HG02588 (cell line): ENCODE results near the gene LOXHD1.

Source experiments
- ATAC-seq: cut with Tn5 transposase; IDR thresholded peaks from one replicate; pipeline ENCODE4 v1.9.1; 2021; ENCODE audit warnings: mild to moderate bottlenecking, moderate library complexity; ENCODE audit not compliant: unreplicated experiment

The LOXHD1 gene

DNA sequence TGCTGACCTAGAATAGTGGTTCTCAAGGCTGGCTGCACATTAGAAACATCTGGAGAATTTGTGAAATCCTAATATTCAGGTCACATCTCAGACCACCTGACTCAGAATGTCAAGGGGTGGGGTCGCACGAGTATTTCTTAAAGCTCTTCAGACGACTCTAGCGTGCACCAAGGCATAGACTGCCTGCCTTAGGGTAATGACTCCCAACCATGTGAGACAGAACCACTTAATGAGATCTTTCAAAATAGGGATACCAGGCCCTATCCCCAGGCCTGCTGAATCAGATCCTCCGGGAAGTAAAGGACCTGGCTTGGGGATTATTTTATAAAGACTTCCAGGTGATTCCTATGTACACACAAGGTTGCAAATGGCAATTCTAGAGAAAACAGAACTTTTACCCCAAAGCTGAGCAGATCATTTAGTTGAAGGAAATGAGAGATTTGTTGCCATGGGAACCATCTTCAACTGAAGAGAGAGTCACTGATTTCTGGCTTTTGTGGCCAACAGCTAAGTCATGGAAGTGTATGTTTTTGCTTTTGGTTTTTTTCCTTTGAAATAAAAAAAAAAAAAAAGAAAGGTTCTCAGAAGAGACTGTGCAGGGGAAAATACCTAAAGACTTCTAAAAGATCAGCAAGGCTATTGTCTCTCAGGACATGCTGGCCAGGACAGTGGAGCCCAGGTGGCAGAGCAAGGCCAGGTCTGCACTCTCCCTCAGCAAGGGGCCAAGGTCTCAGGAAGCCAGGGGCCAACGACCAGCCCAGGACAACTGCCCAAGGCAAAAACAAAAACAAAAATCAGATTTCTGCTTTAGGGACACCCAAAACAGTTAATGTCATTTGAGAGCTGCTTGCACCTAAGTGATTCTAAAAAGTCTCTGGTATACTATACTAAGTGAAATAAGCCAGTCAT is 15.3 kb upstream of the LOXHD1 start:
- ATAC-seq, result no peak

DNA sequence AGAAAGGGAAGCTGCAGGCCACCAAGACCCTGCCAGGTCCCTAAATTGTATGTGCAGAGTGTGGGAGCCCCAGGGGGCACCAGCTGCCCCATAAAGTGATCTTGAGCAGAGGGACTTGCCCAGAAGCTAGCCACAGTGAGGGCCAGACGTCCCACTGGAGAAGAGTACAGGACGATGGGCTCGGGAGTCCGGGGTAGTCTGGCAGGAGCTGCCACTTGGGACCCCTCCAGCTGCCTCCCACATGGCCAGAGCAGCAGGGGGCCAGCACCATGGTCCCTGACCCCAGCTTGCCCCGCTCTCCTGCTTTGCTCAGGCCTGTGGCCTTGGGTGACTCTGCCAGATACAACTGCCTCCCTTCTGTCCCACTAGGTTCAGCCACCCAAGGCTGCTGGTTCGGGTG is 11.7 kb upstream of the LOXHD1 start:
- ATAC-seq, result no peak

DNA sequence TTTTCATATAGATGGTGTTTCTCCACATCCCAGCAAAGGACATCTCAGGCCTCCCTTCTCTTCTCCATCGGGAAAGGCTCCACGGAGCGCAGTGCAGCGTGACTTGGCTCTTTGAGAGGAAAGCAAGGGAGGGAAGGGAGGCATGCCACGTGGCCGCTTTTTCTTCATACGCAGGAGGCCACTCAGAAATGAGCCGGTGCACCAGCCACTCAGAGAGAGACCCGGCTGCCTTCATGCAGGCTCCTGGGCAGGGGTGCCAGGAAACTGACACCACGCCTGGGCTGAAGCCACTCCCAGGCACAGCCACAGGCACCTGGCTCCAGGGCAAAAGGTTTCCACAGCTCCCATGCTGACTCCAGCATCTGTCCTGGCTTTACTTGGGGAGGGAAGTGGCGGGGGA is 11.1 kb upstream of the LOXHD1 start:
- no peak for ATAC-seq

DNA sequence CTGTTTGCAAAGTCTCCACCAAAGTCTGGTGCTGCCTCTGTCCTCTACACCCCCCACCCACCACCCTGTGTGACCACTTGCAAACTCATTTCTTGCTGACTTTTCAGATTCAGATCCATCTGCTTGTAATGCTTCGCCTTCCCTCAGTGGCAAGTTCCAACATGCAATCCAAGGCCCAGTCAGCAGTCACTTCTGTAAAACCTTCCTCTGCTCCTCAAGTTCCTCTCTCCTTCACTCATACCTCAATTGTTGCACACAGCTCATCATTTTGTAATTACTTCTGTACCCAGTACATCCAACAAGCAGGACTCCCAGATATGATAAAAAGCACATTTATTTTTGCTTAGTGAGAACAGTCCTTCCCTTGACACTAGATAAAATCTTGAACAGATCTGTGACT is 6.5 kb upstream of the LOXHD1 start:
- no peak for ATAC-seq

DNA sequence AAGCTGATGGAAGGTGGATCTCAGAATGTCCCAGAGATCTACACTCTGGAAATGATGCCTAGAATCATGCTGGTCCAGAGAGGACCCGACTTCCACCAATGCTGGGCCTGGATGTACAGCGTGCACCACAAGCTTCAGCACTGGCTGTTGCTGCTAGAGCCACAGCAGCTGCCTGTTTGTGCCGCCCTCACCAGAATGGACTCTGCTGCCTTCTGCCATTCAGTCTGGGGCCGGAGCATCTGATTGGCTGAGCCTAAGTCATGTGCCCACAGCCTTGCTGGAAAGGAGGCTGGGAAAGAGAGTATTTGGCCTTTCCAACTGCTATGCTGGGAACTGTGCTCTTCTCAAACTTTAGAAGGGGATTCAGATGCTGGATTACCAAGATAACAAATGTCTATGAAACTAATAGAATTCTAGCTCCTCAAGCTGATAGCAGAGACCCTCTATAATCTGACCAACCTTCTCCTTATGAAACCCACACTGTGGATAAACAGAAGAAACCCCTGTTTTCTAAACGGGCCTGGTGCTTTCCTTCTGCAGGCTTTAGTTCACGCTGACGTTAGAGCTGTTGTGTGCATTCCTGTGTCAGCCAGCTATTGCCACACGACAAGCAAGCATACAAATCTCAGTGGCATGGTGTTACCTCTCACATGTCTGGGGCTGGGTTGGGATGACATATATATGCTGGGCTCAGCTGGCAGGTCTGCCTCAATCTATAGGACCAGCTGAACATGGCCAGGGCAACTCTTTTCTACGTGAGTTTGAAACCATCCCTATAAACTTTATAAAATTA is 4.1 kb upstream of the LOXHD1 start:
- no peak for ATAC-seq

DNA sequence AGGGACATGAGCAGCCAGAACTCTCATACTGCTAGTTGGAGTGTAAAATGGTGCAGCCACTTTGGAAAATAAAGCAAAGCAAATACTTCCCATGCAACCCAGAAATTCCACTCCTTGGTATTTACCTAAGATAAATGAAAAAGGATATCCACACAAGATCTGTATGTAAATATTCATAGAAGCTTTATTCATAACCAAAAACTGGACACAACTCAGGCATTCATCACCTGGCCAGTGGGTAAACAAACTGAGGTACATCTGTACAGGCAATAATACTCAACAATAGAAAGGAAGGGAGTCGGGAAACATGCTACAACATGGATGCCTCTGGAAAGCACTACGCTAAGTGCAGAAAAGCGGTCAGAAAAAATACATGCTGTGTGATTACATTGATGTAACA is 2.5 kb upstream of the LOXHD1 start:
- ATAC-seq, result no peak

DNA sequence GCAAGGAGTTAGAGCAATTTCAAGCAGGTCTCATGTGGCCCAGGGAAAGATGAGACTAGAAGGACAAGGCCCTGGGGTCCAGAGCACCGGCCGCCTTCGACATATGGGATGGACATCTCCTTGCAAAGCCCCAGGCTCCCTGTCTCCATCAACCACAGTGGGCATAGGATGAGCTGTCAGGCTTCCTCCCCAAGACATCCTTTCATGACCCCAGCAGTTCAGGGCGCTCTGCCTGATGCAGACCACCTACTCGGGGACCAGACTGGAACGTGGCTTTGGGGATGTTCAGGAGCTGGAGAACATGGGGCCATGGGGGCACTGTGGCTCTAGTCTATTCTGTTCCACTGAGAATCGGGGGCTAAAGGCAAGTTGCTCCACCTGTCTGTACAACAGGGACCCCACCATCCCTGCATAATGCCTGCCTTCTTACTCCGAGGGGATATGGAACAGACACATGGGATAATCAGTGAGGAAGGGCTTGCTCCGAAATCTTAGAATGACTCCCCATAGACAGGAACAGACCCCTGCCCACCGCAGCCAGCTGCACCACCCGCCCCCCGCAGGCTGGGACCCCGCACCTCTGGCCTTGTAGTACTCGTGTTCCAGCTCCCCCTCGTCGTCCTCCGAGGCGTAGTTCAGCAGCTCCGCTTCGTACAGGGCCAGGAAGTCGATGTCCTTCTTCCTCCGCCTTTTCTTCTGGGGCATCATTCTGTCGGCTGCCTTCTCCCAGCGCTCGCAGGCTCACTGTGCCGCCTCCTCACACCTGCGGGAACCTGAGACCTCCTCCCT is 500 bp downstream of the LOXHD1 start:
- no peak for ATAC-seq

DNA sequence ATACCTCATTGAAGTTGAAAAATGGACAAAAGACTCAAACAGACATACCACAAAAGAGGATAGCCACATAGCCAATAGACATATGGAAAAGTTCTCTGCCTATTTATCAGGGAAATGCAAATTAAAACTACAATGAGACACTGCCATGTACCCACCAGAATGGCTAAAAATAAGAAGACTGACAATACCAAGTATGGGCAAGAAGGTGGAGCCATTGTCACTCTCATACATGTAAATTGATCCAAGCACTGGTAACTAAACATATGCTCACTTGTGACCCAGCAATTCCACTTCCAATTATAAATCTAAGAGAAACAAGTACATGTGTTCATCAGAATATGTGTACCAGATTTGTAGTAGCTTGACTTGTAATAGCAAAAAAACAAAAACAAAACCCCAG is 4.6 kb downstream of the LOXHD1 start:
- no peak for ATAC-seq

DNA sequence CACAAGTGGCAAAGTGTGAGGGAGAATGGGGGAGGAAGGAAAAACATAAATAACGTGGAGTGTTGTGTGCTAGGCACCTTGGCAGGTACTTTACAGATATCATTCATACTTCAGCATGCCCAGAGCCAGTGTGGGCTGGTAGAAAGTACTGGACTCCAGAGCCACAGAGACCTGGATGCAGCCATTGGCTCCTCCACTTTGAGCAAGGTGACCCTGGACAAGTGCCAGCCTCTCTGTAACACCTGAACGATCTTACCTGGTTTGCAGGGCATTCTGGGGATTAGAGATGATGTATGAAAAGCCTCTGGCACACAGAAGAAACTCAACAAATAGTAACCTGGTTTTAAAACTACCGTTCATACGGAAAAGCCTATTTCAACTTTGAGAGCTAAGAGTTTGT is 6.3 kb downstream of the LOXHD1 start:
- no peak for ATAC-seq

DNA sequence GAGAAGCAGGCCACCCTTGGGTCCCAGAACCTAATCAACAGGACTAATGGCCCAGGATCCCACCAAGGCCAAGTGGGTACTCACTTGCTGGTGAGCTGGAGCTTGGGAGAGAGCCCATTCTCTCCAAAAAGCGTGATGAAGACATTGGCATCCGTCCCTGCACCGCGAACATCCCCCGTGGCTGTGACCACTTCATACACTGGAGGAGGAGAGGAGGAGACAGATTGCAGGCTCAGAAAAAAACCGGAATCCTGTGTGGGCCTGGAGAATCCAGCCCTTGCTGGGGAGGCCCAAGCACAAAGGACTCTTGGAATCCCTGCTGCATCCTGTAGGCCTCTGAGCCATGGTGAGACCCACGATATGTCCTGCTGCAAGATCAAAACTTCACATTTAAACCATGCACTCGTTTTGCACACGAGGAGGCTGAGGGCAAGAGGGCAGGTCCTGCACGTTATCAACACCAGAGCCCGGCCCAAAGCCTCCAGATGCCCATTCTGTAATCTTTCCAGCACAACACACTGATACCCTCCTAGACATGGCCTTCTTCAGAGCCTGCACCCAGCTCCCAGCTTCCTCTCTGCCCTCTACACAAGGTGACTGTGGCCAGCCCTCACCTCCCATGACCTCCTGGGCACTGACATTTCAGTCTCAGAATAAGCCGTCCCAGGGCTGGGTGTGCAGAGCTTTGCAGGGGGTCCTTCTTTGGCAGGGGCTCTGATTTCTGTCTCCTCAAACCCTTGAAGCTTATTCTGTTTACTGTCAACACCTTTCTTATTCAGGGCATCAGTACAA is 7.8 kb downstream of the LOXHD1 start:
- ATAC-seq, result no peak

DNA sequence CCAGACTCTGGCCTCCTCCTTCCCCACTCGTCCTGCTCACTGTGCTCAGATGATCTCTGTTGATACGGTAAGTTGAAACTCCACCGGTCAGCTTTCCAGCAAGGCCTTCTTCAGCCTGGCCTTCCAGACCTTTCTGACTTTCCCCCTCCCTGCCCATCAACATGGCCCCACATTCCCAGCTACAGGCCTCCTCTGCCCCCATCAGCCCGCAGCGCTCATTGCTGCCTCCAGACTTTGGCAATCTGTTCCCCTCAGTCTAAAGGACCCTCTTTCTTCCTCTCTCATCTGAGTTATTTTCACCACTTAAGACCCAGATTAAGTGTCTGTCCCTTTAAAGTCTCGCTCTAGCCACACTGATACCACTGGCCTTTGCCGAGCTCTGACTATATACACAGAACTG is 10.6 kb downstream of the LOXHD1 start:
- no peak for ATAC-seq

DNA sequence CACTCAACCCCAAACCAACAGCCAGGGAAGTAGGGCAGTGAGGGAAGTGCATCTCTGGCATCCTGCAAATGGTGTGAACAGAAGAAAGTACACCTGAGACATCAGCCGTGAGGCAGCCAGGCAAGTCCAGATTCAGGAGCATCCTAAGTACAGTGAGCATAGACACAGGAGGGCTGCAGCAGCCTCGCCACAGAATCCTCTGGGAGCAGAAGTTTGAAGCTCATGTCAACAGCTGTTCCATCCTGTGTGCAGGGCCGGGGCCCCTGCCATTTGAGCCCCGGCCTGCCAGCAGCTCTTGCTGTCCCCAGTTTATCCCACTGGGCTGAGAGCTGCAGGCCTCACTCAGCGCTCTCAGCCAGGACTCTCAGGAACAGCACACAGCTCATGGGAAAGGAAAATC is 14.5 kb downstream of the LOXHD1 start:
- no peak for ATAC-seq

DNA sequence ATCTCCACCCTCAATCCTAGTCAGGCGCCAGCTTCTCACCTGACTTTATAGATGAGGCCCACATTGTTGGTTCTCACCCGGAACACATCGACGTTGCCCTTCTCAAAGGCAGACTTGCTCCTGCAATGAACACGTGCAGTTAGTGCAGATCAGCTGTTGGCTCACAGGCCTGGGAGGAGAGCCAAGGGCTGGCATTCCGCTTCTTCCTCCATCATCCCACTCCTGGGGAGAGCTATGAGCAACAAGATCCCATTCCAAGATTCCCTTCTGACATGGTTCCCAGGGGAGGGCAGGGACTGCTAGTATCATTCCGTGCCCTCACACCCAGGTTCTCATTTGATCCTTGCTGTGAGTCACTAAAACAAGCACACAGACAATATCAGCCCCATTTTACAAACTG is 15.1 kb downstream of the LOXHD1 start:
- no peak for ATAC-seq

DNA sequence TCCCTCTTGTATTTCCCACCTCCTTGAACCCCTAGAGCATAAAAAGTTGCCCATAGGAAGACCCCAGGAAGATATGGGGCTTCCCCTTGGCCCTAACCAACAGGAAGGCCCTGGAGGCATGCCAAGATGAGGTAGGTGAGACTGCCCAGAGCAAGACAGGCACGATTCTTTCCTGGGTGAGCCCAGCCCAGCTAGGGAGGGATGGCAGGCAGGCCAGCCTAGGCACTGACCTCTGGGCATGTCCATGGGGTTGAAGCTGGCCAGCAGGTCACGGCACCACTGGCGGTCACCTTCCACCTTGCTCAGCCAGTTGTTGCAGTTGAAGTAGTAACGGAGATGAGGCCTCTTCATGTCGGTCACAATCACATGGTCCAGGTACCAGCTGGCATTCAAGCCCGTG is 17.6 kb downstream of the LOXHD1 start:
- ATAC-seq, result no peak

DNA sequence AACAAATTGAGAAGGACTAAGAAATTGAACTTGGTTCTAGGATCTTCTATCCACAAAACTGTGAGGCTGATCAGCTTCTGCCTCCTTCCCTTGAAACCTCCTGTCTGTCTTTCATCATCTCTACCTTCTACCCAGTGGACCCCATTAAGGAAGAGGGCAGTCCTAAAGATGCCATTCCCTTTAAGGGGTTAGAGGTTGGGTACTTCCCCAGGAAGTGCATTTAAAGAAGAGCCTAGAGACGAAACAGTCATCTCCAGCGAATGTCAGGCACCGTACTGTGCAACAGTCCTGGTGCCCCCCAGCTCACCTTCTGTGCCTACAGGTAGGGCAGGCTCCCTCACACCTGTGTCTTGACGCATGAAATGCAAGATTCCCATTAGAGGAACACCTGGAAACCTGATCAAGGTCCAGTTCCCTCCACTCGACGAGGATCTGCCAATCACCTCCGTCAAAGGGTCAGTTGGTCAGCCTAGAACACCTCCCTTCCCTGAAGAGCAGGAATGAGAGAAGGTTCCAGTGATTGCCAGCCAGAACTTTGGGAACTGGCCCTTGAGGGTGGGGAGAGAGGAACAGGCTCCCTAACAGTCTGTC is 20.9 kb downstream of the LOXHD1 start:
- ATAC-seq, result no peak

DNA sequence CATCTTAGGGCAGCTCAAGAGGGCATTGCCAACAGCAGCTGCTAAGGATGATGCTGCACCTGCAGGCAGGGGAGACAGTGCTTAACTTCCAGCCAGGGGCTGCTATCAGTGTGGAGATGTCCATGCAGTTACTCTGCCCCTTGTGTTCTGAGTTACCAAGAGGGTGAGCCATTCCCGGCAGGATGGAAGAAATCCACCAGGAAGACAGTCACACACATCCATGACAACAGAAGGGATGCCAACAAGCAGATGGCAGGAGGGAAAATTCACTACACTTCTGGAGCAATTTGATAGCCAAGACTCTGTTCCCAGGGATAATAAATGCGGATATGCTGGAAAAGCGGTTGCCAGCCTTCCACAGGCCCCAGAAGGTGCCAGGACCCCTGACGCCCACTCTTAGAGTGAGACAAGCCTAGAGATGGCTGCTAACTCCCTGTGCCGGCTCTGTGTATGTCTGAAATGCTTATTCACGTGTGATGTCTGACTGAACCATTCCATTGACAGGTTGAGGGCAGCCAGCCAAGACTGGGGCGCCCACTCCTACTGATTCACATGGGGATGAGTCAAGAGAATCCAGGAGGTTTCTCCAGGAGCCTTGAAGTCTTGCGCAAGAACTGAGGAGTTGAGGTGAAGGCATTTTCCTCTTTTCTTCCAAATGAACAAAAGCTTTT is 24.5 kb downstream of the LOXHD1 start:
- no peak for ATAC-seq

DNA sequence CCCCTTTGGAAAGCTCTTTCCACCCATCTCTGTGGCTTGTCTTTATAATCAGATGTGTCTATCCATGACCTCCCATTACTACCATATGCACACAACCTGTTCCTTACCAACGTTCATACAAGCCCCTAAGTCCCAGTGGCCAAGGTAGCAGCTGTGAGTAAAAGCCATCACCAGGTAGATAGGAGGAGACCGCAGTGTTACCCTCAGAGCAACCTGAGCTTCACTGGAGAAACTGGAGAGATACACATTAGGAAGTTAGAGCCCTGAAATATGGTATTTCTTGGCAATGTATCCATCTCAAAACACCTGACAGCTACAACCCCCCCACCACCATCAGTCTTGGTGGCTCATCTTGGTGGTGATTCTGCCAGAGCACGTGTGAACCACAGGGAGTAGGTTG is 26.0 kb downstream of the LOXHD1 start:
- ATAC-seq, result no peak

DNA sequence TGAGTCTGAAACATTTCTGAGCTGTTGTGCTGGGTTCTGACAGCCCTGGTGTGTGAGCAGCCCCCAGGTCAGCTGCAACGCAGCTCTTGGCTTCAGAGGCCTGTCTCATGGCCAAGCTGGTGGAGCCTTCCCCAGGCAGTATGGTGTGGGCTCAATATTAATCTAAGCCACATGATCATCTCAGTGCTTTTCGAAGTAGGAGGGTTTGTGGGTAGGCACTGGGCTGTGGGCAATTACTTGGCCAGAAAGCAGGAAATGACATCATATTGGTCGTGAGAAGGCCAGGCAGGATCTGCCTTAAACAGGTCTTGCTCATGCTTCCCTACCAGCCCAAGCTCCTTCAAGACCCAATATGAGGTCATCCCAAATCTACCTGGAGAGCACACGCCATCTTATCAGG is 26.9 kb downstream of the LOXHD1 start:
- ATAC-seq, result no peak

DNA sequence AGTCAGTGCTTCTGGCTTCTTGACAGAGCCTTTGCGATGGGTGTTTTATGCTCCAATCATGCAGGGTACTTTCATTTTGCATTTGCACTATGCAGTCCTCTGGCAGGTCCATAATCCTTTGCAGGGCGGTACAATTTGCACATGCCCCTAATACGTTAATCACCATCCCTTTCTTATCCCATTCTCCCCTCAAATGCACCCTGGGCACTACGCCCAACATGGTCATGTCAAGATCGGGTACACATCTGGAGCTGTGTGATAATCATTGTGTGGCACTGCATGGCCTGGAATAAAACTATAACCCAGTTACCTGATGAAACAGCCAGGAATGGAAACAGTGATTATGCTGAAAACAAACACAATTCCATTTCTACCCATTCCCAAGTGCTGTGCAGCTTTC is 27.7 kb downstream of the LOXHD1 start:
- no peak for ATAC-seq

DNA sequence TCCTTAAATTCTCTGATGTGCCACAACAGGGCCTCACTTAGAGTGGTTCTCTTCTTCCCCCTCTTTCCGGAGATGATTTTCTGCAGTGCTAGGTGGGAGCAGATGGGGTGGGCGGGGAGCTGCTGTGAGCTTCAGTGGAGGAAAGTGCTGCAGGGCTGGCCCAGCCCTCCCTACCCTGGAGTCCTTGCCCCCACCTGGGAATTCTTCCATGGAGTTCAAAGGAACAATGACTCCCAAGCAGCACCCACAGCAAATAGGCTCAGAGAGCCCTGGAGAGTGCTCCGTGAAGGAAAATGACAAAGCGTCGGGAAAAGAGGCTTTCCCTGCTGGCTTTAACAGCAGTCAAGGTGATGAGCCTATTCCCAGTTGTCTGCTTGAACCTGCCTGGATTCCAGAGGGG is 28.8 kb downstream of the LOXHD1 start:
- no peak for ATAC-seq
